Measurements from ENCODE around the gene VEZT. TPM values are rescaled to one million over a fixed set of nuclear protein-coding genes. Genes with fewer than 3 reads are reported as not detected.

VEZT gene
- total and polyA plus RNA-seq, 9 of the 15 experiments (the other 6 are each of a cell fraction or from before 2014, with no cell fraction given): 16.1 to 61.5 (median 32.6) TPM

DNA sequence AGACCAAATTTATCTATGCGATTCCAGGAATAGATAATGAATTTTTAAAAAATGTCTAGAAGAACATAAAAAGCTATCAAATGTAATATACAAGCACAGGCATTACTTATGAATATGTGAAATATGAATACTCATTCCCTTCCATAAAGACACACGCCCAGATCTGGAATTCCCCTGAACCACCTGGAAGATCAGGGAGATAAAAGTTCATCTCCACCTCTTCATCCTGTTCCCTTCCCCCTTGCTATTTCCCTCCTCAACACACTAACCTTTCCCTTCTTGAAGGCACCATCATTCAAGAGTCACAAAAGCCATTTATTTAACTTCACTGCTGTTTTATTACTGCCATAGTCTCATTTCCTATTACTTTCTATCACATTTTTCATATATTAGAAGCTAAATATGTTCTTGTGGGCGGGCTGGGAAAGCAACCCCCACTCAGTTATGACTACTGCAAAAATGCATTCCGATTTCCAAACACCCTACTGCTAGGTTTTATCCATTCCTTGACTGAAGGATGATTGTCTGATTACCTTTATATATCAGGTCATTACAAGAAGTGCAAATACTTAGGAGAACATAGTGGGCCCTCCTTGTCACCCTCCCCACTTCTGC, 16.4 kb upstream of the VEZT start:
- FAIRE-seq: no peak
- H3K27ac ChIP-seq (ENCODE audit: extremely low read depth, low read depth, low read length): peak overlapping the region; percentile 46
- TF ChIP-seq NFIX (CRISPR knock-in tag; IDR thresholded peaks at IDR 0.05; ENCODE audit: low read depth) (no peak), KLF10 (CRISPR knock-in tag; IDR thresholded peaks at IDR 0.05) (no peak), EP400 (IDR thresholded peaks at IDR 0.05) (0 out of 2 replicates have a peak, but pooled peaks have one; percentile 14), LEF1 (IDR thresholded peaks at IDR 0.05) (no peak), KDM5B (IDR thresholded peaks at IDR 0.05; ENCODE audit: insufficient replicate concordance, low read depth, low read length) (no peak), ARID1B (IDR thresholded peaks at IDR 0.05) (0 out of 2 replicates have a peak, but pooled peaks have one; percentile 24), PREB (CRISPR knock-in tag; IDR thresholded peaks at IDR 0.05) (no peak), DACH1 (IDR thresholded peaks at IDR 0.05; ENCODE audit: partially characterized antibody) (peak; percentile 47), BHLHE40 (IDR thresholded peaks at IDR 0.05; ENCODE audit: low read length) (no peak), NR0B1 (IDR thresholded peaks at IDR 0.05; ENCODE audit: partially characterized antibody) (no peak), MAFK (IDR thresholded peaks at IDR 0.05; ENCODE audit: low read length) (no peak), HOXB6 (CRISPR knock-in tag; IDR thresholded peaks at IDR 0.05; ENCODE audit: borderline replicate concordance) (no peak), ZNF639 (CRISPR knock-in tag; conservative IDR thresholded peaks at IDR 0.05 in 1 of 2, IDR thresholded peaks at IDR 0.05 in 1 of 2) (0 out of 4 replicates have a peak, but pooled peaks of 1 of the 2 experiments have one; percentile 2), PTRF (tag; IDR thresholded peaks at IDR 0.05) (no peak), PURB (CRISPR knock-in tag; IDR thresholded peaks at IDR 0.05; ENCODE audit: low read depth) (no peak), ZNF41 (CRISPR knock-in tag; conservative IDR thresholded peaks at IDR 0.05) (no peak), RHOXF2B (CRISPR knock-in tag; conservative IDR thresholded peaks at IDR 0.05) (no peak), EP300 (IDR thresholded peaks at IDR 0.05; ENCODE audit: low read length) (peak; percentile 51; the same call in 1 of the 2 replicates)

More for the DNA sequence above, 16.4 kb upstream of the VEZT start:
- H3K4me2 ChIP-seq (ENCODE audit: insufficient read depth, low read length): no peak overlapping the region
- no peaks in the 10 kb centered on the region for H3K9me1 ChIP-seq (ENCODE audit: control insufficient read depth, insufficient read depth, low read length)
- H3K9me3 ChIP-seq (replicated peaks; ENCODE audit: control insufficient read depth, insufficient read depth, low read depth, low read length): no peaks in the 10 kb centered on the region
- DNase-seq (ENCODE audit: extremely low read depth in 1 of 4, low spot score in 3 of 4): no peak
- no peaks in the 10 kb centered on the region for H3K36me3 ChIP-seq (ENCODE audit: control insufficient read depth, insufficient read depth, low read length)
- H3K4me3 ChIP-seq: no peak overlapping the region
- H3K9ac ChIP-seq (ENCODE audit: insufficient read depth in 1 of 2, low read depth in 2 of 2, low read length in 2 of 2): 0 out of 4 replicates have a peak overlapping the region, but pooled peaks of 1 of the 2 experiments have one; percentile 21
- intact Hi-C loops (cut with micrococcal nuclease) (no loop called here), in situ Hi-C loops (cut with MboI) (no loop called here)
- POLR2A ChIA-PET: interaction anchor here (1.0 to 2.2 kb wide), 5 partner anchors 8 to 45 kb away, joined by 3 to 8 read pairs (median 4); partner anchors contain the start of genes FGD6 and VEZT
- H3K4me1 ChIP-seq (replicated peaks in 1 of 2; ENCODE audit: control insufficient read depth in 2 of 2, insufficient read depth in 2 of 2, low read length in 2 of 2): peaks cover 29 to 55% of the 10 kb centered on the region in 2 experiments
- H2AFZ ChIP-seq (ENCODE audit: low read depth, low read length): peak overlapping the region; percentile 10; the same call in 1 of the 2 replicates
- no TSS peak for BruUV-seq (replicated peaks)
- no peak for ATAC-seq
- H3K27me3 ChIP-seq (ENCODE audit: control insufficient read depth in 2 of 2, insufficient read depth in 2 of 2, low read length in 2 of 2): no peaks in the 10 kb centered on the region
- 22% methylated on average over 4 of the region's 4 CpGs for WGBS (ENCODE audit: insufficient coverage, low coverage, missing lambda C conversion rate)
- CTCF ChIA-PET (ENCODE audit: low intra/inter-chr PET ratio): no interaction called here
- H3K79me2 ChIP-seq (ENCODE audit: control insufficient read depth, insufficient read depth, low read length): peaks cover 57% of the 10 kb centered on the region
- H4K20me1 ChIP-seq (replicated peaks; ENCODE audit: control insufficient read depth, insufficient read depth, low read length): no peaks in the 10 kb centered on the region

All from K562 (cell line).